Pulmonary artery endothelial cell (primary cell): ENCODE data around the gene MBLAC1. TPM values are rescaled to one million over a fixed set of nuclear protein-coding genes. Genes with fewer than 3 reads are reported as not detected.

Source experiments
- DNase-seq: peaks from one replicate; pipeline ENCODE4 v3.0.0-alpha.2; 2011; ENCODE audit warnings: low read depth, low spot score
- total RNA-seq: library from RNA; depleted of rRNA; stranded (reverse); fragments of >200 nt; gene quantifications from 2 replicates; pipeline ENCODE4 v1.2.3, GENCODE V29; 2014

Gene MBLAC1
- total RNA-seq: 2.5 and 3.0 TPM in 2 replicates

GRCh38 chr7:100126931-100127865 is at the start of gene MBLAC1:
Gene MBLAC1, plus strand, starts transcription at chr7:100126967. Its CDS starts 429 bp downstream, at chr7:100127396.
- peak; percentile 79 for DNase-seq

- DNase-seq: no peak
Measured at GRCh38 chr7:100077205-100077604, 49.6 kb upstream of the MBLAC1 start.

GRCh38 chr7:100079024-100079560 is 47.7 kb upstream of the MBLAC1 start:
- DNase-seq: no peak

GRCh38 chr7:100080907-100081534 is 45.7 kb upstream of the MBLAC1 start:
- no peak for DNase-seq

GRCh38 chr7:100081535-100082102 is 45.1 kb upstream of the MBLAC1 start, which contains the start of gene ZNF3:
Gene ZNF3, minus strand, starts transcription at chr7:100081723. Its CDS starts 4,366 bp downstream, at chr7:100077357.
- DNase-seq: peak; percentile 98

- no peak for DNase-seq
Measured at GRCh38 chr7:100082978-100083377, 43.8 kb upstream of the MBLAC1 start.

GRCh38 chr7:100085515-100085914 is 41.3 kb upstream of the MBLAC1 start:
- no peak for DNase-seq

GRCh38 chr7:100087055-100087750 is 39.6 kb upstream of the MBLAC1 start:
- DNase-seq: peak; percentile 99

GRCh38 chr7:100088095-100088620 is 38.6 kb upstream of the MBLAC1 start:
- no peak for DNase-seq

- DNase-seq: no peak
Measured at GRCh38 chr7:100088621-100089457, 37.9 kb upstream of the MBLAC1 start, which contains the start of gene COPS6. Gene COPS6, plus strand, starts transcription at chr7:100088969. Its CDS starts 22 bp downstream, at chr7:100088991.

GRCh38 chr7:100089458-100090196 is 37.1 kb upstream of the MBLAC1 start:
- no peak for DNase-seq

- DNase-seq: no peak
Measured at GRCh38 chr7:100090527-100091410, 36.0 kb upstream of the MBLAC1 start.

GRCh38 chr7:100091411-100092181 is 35.2 kb upstream of the MBLAC1 start:
- DNase-seq: no peak

- DNase-seq: no peak
Measured at GRCh38 chr7:100093054-100093453, 33.7 kb upstream of the MBLAC1 start.

GRCh38 chr7:100093498-100093897 is 33.3 kb upstream of the MBLAC1 start:
- no peak for DNase-seq

GRCh38 chr7:100093925-100094486 is 32.8 kb upstream of the MBLAC1 start:
- DNase-seq: no peak

- DNase-seq: no peak
Measured at GRCh38 chr7:100095289-100095688, 31.5 kb upstream of the MBLAC1 start.
